ENCODE data around the gene CCDC33. TPM values are rescaled to one million over a fixed set of nuclear protein-coding genes. Genes with fewer than 3 reads are reported as not detected.

CCDC33 gene
- total RNA-seq, 1 experiment from 2014 or later, result 2.7 TPM

DNA sequence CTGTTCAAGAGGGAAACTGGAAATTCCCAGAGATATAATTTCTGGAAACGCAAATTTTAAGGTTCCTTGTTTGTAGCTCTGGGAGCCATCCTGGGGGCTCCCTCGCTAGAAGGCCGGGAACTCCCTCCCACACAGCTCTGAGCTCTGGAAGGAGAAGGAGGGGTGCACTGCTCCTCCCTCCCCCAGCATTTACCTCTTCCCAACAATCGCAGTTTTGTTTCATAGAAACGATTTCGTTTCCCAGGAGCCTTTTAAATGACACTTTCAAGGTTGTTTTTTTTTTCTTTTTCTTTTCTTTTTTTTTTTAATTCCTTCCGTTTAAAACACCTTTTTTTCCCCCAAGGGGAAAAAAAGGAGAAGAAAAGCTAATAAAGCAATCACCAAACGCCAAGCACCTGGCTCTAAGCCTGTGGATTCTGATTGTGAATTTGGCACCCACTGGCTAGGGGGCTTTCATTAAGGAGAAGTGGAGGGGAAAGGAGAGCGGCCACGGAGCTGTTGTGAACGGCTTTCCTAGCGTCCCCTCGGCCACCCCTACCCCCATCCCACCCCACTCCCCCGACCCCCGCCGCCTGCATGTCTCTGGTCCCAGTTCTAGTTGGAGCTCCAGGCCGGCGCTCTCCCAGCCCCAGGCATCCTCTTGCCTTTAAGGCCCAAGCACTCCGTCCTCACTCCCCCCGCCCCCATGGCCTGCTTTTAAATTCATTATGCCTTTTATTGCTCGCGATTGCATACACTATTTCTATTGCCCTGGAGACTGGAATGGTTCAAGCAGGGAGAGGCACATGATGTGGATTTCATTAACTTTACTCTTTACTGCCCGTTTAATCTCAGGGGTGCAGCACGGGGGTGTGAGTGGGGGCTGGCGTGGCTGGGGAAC lies 13.6 kb upstream of the CCDC33 start:
- Mint-ChIP-seq H3K4me3 (ENCODE audit: low read depth, unreplicated experiment) (no peak overlapping the region), H3K27me3 (ENCODE audit: unreplicated experiment) (peaks cover 19% of the 10 kb centered on the region), H3K4me1 (ENCODE audit: low read depth, unreplicated experiment) (peaks cover 38% of the 10 kb centered on the region), H3K27ac (ENCODE audit: unreplicated experiment) (no peak overlapping the region), H3K36me3 (ENCODE audit: insufficient read depth, unreplicated experiment) (peaks cover 3% of the 10 kb centered on the region), H3K9me3 (ENCODE audit: low read depth, unreplicated experiment) (no peaks in the 10 kb centered on the region)
- CTCF ChIA-PET, result interaction anchor here (0.8 to 2.0 kb wide), 2 partner anchors 8 to 353 kb away, joined by 7 to 9 read pairs; no protein-coding TSS in a partner anchor
- TF ChIP-seq, protein P1, sequence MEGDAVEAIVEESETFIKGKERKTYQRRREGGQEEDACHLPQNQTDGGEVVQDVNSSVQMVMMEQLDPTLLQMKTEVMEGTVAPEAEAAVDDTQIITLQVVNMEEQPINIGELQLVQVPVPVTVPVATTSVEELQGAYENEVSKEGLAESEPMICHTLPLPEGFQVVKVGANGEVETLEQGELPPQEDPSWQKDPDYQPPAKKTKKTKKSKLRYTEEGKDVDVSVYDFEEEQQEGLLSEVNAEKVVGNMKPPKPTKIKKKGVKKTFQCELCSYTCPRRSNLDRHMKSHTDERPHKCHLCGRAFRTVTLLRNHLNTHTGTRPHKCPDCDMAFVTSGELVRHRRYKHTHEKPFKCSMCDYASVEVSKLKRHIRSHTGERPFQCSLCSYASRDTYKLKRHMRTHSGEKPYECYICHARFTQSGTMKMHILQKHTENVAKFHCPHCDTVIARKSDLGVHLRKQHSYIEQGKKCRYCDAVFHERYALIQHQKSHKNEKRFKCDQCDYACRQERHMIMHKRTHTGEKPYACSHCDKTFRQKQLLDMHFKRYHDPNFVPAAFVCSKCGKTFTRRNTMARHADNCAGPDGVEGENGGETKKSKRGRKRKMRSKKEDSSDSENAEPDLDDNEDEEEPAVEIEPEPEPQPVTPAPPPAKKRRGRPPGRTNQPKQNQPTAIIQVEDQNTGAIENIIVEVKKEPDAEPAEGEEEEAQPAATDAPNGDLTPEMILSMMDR (IDR thresholded peaks at IDR 0.05; ENCODE audit: unreplicated experiment), result no peak
- intact Hi-C loops (cut with micrococcal nuclease; ENCODE audit: unreplicated experiment), result no loop called here
- no peak for DNase-seq
- no TSS peak for BruUV-seq (replicated peaks)

DNA sequence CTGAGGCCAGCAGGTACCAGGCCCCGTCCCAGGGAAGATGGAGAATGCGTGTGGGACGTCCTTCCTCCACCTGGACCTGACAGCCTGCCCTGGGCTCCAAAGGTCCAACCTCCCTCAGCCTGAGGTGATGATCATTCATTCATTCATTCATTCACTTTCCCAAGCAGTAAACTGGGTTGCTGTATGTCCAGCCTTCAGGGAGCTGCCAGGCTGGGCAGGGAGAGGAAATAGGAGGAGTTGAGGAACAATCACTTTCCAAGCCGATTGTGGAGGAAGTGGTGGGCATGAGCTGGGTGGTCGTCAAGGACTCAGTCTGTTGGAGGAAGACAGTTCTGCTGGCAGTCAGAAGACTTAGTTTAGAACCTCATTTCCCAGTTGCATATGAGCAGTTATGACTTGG lies 10.2 kb upstream of the CCDC33 start:
- CTCF ChIA-PET, result no interaction called here
- BruUV-seq (replicated peaks), result no TSS peak
- no peak overlapping the region for H3K27ac Mint-ChIP-seq (ENCODE audit: unreplicated experiment)
- H3K36me3 Mint-ChIP-seq (ENCODE audit: insufficient read depth, unreplicated experiment), result peaks cover 3% of the 10 kb centered on the region
- peaks cover 12% of the 10 kb centered on the region for H3K27me3 Mint-ChIP-seq (ENCODE audit: unreplicated experiment)
- DNase-seq, result no peak
- TF ChIP-seq, protein P1 (IDR thresholded peaks at IDR 0.05; ENCODE audit: unreplicated experiment), result no peak
- H3K9me3 Mint-ChIP-seq (ENCODE audit: low read depth, unreplicated experiment), result no peaks in the 10 kb centered on the region
- intact Hi-C loops (cut with micrococcal nuclease; ENCODE audit: unreplicated experiment), result no loop called here
- no peak overlapping the region for H3K4me3 Mint-ChIP-seq (ENCODE audit: low read depth, unreplicated experiment)
- H3K4me1 Mint-ChIP-seq (ENCODE audit: low read depth, unreplicated experiment), result peaks cover 25% of the 10 kb centered on the region

DNA sequence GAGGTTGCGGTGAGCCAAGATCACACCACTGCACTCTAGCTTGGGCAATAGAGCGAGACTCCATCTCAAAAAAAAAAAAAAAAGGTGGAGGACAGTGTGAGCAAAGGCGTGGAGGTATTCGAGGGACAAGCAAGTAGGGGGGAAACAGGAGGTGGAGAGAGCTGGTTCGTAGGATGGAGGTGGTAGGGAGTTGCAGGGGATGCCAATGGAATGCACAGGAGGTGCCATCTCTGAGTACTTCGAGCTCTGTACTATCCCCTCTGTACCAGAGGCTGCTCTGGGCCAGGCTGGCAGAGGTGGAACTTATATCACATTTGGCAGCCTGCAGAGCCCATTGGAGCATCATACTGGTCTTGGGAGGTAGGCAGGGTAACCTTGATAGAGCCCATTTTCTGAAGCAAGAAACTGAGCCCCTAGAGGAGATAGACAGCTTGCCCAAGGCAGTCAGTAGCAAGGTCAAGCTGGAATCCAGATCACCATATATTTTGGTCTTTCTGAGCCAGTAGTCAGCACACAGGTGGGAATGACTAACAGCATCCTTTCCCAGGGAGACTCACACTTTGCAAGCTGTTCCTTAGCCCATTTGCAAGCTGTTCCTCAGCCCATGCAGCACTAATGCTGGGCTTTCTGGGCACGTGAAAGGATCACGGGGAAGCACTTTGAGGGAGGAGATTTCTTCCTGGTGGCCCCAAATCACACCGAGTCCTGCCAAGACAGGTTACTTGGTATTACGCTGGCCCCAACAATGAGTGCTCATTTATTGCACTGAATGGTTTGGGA lies 9.2 kb upstream of the CCDC33 start:
- Mint-ChIP-seq H3K36me3 (ENCODE audit: insufficient read depth, unreplicated experiment) (peaks cover 3% of the 10 kb centered on the region), H3K4me3 (ENCODE audit: low read depth, unreplicated experiment) (no peak overlapping the region), H3K27ac (ENCODE audit: unreplicated experiment) (no peak overlapping the region), H3K4me1 (ENCODE audit: low read depth, unreplicated experiment) (peaks cover 25% of the 10 kb centered on the region), H3K27me3 (ENCODE audit: unreplicated experiment) (peaks cover 12% of the 10 kb centered on the region), H3K9me3 (ENCODE audit: low read depth, unreplicated experiment) (no peaks in the 10 kb centered on the region)
- no peak for DNase-seq
- CTCF ChIA-PET, result no interaction called here
- intact Hi-C loops (cut with micrococcal nuclease; ENCODE audit: unreplicated experiment), result no loop called here
- no TSS peak for BruUV-seq (replicated peaks)
- TF ChIP-seq, protein P1 (IDR thresholded peaks at IDR 0.05; ENCODE audit: unreplicated experiment), result no peak

DNA sequence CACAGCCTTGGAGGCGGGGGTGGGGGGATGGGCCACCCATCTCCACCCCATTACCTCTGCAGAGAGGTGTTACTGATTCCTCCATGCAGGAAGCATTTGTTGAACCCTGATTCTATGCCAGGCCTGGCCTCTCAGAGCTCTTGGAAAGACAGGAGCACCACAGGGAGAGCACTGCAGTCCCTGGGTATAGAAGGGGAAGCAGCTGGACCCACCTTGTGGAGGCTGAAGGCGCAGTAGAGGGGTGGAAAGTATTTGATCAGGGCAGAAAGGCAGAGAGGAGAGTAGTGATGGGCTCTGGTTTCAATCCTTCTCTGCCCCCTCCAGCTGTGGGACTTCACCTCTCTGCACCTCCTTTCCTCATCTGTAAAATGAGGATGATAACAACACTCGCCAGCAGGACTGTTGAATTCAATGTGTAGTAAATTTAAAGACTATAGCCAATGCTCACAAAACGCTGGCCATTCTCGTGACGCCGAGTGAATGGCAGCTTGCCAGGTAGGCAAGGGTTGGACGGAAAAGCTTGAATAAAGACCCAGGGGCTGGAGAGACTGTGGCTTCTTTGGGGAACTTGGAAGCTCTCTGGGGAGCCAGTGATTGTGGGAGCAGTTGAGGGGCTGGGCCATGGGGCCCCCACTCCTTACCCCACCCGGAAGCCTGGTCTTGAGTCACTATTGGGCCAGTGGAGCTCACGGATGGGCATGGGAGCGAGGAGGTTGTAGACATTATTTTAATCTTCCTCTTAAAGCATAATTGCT lies 8.0 kb upstream of the CCDC33 start:
- Mint-ChIP-seq H3K9me3 (ENCODE audit: low read depth, unreplicated experiment) (no peaks in the 10 kb centered on the region), H3K27me3 (ENCODE audit: unreplicated experiment) (peaks cover 12% of the 10 kb centered on the region), H3K27ac (ENCODE audit: unreplicated experiment) (no peak overlapping the region), H3K36me3 (ENCODE audit: insufficient read depth, unreplicated experiment) (peaks cover 3% of the 10 kb centered on the region), H3K4me1 (ENCODE audit: low read depth, unreplicated experiment) (peaks cover 25% of the 10 kb centered on the region), H3K4me3 (ENCODE audit: low read depth, unreplicated experiment) (no peak overlapping the region)
- BruUV-seq (replicated peaks), result no TSS peak
- no peak for DNase-seq
- CTCF ChIA-PET, result no interaction called here
- intact Hi-C loops (cut with micrococcal nuclease; ENCODE audit: unreplicated experiment), result no loop called here
- TF ChIP-seq, protein P1 (IDR thresholded peaks at IDR 0.05; ENCODE audit: unreplicated experiment), result no peak

Measured in Calu3 (cell line).